Urothelium cell line (cell line): ENCODE results near the gene PRKG2.

ENCODE experiments used
- DNase-seq: peaks from one replicate; pipeline ENCODE4 v3.0.0; 2011; ENCODE audit warnings: low spot score, mixed read lengths
- FAIRE-seq: peaks from 2 replicates; lab custom pipeline; 2011; peaks lifted over from hg19 to GRCh38; lab: Jason Lieb, UNC

PRKG2 gene

GRCh38 chr4:81217779-81218178 is 2.8 kb upstream of the PRKG2 start:
- DNase-seq: no peak
- FAIRE-seq: no peak

- DNase-seq: no peak
- no peak for FAIRE-seq
Observed at GRCh38 chr4:81215931-81216330, 909 bp upstream of the PRKG2 start.

DNA sequence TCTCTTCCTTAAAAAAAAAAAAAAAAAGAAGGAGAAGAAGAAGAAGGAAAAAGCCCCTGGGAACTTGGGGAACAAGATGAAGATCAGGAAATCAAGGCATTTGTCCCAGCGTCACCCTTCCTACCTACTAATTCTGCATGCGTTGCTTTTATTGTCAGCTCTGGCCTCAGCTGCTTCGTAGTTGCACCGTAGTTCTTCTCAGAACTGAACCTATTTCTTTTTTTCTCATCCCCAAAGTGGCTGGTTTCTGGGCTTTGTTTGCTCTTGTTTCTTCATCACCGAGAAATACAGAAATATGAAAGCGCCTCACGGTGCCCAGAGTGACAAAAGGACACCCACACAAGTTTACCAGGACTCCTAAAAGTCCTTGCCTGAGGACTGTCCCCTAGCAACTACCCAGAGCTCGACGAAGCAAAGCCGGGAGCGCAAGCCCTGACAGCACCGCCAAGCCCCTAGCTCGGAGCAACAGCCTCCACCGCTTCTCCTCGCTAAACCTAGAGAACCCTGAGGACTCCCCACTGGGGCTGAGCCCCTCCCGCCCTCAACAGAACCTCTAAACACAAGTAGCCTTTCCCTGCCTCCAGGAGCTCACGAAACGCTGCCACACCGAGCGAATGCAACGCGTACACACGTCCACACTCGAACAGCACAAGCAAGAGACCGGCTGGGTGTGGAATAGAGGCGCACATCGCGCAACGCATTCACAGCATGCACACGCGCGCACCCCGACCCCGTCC is 710 bp downstream of the PRKG2 start:
- no peak for FAIRE-seq
- DNase-seq: peak; percentile 27

DNA sequence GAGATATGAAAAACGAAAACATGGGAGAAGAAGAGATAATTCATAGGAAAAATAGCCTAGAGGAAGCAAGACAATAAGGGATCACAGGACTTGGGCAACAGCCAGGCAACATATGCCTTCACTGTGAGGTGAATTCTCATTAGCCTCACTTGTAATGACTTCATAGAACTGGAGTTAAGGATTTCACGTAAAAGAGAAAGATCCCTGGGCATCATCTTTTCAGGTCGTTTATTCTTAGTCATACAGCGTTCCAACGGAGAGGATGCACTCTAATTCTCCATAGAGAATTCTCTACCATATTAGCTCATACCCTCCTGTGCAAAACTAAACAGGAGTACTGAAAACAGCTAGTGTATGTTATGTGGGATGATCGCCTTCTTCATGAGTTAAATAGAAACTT is 1.4 kb downstream of the PRKG2 start:
- FAIRE-seq: no peak
- DNase-seq: no peak

- DNase-seq (no peak), FAIRE-seq (no peak)
Observed at GRCh38 chr4:81211956-81212355, 3.1 kb downstream of the PRKG2 start.

DNA sequence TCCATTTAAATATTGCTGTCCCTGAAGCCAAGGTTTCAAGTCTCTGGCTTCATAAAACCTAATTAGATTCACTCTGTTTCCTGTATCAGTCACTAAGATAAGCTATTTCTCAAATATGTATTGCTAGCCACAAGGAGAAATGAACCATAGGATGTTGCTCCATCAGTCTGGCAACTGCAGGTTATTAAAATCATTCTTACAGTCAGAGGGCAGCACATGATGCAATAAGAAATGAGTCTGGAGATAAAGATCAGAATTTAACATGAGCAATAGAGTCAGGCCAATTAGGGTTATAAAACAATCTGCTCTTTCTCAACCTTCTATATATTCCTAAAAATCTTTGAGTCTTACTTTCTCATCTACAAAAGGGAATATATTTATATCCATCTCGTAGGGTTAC is 7.2 kb downstream of the PRKG2 start:
- DNase-seq (no peak), FAIRE-seq (no peak)

- no peak for FAIRE-seq
Observed at GRCh38 chr4:81205302-81205701, 9.7 kb downstream of the PRKG2 start.

GRCh38 chr4:81204571-81204970 is 10.5 kb downstream of the PRKG2 start:
- DNase-seq: no peak

More at GRCh38 chr4:81205302-81205701, 9.7 kb downstream of the PRKG2 start:
- no peak for DNase-seq

GRCh38 chr4:81199831-81200230 is 15.2 kb downstream of the PRKG2 start:
- DNase-seq (no peak), FAIRE-seq (no peak)

More at GRCh38 chr4:81204571-81204970, 10.5 kb downstream of the PRKG2 start:
- no peak for FAIRE-seq

GRCh38 chr4:81198609-81199008 is 16.4 kb downstream of the PRKG2 start:
- DNase-seq (no peak), FAIRE-seq (no peak)

GRCh38 chr4:81197864-81198524 is 17.0 kb downstream of the PRKG2 start:
- FAIRE-seq (no peak), DNase-seq (no peak)

- FAIRE-seq (no peak), DNase-seq (no peak)
Observed at GRCh38 chr4:81196126-81196650, 18.8 kb downstream of the PRKG2 start.

DNA sequence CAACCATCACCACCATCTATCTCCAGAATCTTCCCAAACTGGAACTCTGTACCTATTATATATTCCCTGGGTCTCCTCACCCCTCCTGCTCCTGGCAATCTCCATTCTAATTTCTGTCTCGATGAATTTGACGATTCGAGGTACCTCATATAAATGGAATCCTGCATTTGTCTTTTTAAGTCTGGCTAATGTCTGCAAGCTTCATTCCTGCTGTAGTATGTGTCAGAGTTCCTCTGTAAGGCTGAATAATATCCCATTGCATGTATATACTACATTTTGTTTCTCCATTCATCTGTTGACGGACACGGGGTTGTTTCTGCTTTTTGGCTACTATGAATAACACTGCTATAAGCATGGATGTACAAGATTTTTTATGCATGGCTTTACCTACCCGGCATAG is 19.5 kb downstream of the PRKG2 start:
- no peak for DNase-seq

GRCh38 chr4:81194286-81194685 is 20.7 kb downstream of the PRKG2 start:
- DNase-seq (no peak), FAIRE-seq (no peak)

More for the DNA sequence above, 19.5 kb downstream of the PRKG2 start:
- FAIRE-seq: no peak

- FAIRE-seq: no peak
- no peak for DNase-seq
Observed at GRCh38 chr4:81180916-81181315, 34.1 kb downstream of the PRKG2 start.

GRCh38 chr4:81179326-81179725 is 35.7 kb downstream of the PRKG2 start:
- FAIRE-seq (no peak), DNase-seq (no peak)

DNA sequence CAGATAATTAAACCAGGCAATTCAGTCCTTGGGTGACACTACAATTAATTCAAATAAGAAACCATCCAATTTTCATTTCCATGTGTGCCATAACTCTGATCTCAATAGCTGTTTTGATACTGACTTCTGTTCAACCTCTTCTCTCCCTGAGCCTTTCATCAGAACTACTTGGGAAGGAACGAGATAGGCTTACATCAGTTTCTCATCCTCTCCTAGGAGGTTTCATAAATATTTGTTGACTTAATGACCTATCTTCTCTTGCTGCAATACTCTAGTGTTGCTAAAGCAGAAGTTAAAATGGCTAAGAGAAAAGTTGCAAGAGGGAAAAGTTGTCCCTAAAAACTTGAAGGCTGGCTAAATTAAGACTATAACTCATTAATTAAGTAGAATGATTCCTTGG is 41.8 kb downstream of the PRKG2 start:
- no peak for DNase-seq
- FAIRE-seq: no peak

- DNase-seq (no peak), FAIRE-seq (no peak)
Observed at GRCh38 chr4:81166458-81167160, 48.4 kb downstream of the PRKG2 start.

DNA sequence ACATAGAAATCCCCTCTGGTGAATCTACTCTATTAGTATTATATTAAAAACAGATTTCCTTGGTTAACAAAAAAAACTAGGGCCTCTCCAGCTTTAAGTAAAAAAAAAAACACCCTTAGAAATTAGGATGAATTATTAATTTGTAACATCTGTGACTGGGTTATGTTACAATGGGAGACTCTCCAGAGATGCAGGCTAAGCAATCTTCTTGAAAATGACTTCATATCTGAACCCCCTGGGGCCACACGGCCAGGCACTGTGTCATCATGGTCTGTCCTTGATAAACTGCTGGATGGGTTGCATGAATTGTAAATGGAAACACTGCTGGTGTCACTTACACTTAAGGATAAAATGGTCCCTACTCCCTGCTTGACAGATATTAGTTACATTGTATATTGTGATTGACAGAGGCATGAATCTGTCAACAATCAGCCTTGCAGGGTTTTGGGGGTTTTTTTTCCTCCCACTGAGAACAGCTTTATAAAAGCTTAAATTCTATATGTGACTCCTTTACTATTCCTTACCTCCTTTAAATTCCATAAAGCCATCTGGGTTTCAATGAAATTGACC is 49.1 kb downstream of the PRKG2 start:
- no peak for FAIRE-seq
- no peak for DNase-seq

GRCh38 chr4:81164623-81165416 is 50.2 kb downstream of the PRKG2 start:
- peak; percentile 45 for DNase-seq
- FAIRE-seq: no peak
